Measurements from ENCODE around the gene GP9. TPM values are rescaled to one million over a fixed set of nuclear protein-coding genes. Genes with fewer than 3 reads are reported as not detected.
A peak's percentile ranks its signal among the peaks of the same experiment; 100 is the strongest.

The GP9 gene
- total RNA-seq, 6 donors from 2014 or later: 0.47 to 12.0 (median 4.3) TPM; not detected in 1

DNA sequence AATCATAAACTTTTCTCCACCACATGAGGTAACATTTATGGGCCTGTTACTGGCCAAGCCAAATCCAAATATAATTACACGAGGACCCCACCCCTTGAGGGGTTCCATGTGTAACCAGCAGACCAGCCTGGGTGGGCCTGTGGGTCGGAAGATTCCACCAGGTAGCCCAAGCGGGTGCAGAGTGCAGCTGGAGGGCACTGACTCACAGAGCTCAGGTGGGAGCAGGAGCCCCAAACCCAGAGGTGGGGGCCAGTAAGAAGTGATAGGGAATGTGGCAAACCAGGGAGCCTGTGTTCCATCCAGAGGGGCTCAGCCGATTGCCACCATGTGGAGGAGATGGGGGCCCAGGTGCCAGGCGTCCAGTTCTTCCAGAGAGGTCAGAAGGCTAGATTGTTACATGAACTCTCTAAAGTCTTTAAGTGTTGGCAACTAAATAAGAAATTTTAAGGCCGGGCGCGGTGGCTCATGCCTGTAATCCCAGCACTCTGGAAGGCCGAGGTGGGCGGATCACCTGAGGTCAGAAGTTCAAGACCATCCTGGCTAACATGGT lies 2.6 kb downstream of the GP9 start:
- DNase-seq (peak in 1 of 2 donors; percentile 13), ATAC-seq (ENCODE audit: low FRiP score in 2 of 2) (no peak)

DNA sequence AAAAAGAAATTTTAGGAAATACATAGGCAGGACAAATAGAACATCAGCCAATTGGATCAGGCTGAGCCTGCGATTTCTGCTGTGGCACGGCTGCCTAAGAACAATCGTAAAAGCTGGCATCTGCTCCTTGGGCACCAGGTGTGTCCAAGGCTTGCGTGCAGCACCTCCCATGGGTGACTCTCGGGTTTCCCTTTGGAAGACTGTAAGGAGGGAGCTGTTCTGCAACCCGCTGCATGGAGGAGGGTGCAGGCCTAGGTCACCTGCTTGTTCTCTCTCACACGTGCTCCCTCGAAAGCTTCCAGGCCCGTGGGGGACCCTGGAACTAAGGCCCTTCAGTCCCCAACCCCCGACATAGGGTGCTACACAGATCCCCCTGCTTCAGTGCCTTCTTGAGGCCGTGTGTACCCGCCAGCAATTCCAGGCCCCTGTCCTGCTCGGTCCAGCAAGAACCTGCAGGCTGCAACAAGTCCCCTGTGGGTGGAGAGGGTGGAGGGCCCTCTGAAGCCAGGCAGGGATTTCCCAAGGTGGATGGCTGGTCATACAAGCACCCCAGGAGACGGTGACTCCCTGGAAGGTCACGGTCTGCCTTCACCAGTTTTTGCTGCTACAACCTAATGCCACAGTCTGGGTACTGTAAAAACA lies 3.4 kb downstream of the GP9 start:
- Histone ChIP-seq H3K27ac (no peak overlapping the region), H3K36me3 (no peaks in the 10 kb centered on the region), H3K4me3 (no peak overlapping the region), H3K4me1 (peaks cover 0 to 11% (median 6%) of the 10 kb centered on the region in 4 donors), H3K27me3 (no peaks in the 10 kb centered on the region), H3K9me3 (no peaks in the 10 kb centered on the region)
- ATAC-seq (ENCODE audit: low FRiP score in 2 of 2) (no peak), DNase-seq (peak in 1 of 2 donors; percentile 24)
- TF ChIP-seq POLR2A (IDR thresholded peaks at IDR 0.05) (no peak), POLR2AphosphoS5 (IDR thresholded peaks at IDR 0.05) (no peak), EP300 (IDR thresholded peaks at IDR 0.05) (no peak)
- TF ChIP-seq, protein P1, sequence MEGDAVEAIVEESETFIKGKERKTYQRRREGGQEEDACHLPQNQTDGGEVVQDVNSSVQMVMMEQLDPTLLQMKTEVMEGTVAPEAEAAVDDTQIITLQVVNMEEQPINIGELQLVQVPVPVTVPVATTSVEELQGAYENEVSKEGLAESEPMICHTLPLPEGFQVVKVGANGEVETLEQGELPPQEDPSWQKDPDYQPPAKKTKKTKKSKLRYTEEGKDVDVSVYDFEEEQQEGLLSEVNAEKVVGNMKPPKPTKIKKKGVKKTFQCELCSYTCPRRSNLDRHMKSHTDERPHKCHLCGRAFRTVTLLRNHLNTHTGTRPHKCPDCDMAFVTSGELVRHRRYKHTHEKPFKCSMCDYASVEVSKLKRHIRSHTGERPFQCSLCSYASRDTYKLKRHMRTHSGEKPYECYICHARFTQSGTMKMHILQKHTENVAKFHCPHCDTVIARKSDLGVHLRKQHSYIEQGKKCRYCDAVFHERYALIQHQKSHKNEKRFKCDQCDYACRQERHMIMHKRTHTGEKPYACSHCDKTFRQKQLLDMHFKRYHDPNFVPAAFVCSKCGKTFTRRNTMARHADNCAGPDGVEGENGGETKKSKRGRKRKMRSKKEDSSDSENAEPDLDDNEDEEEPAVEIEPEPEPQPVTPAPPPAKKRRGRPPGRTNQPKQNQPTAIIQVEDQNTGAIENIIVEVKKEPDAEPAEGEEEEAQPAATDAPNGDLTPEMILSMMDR (IDR thresholded peaks at IDR 0.05): no peak
- WGBS, 2 donors: 82 to 98% methylated on average over 7 to 13 of the region's 15 CpGs

More for the DNA sequence above, 2.6 kb downstream of the GP9 start:
- WGBS, 2 donors: 80 to 92% methylated on average over 10 of the region's 10 CpGs
- H3K36me3 ChIP-seq: no peaks in the 10 kb centered on the region
- H3K9me3 ChIP-seq: no peaks in the 10 kb centered on the region
- TF ChIP-seq POLR2AphosphoS5 (IDR thresholded peaks at IDR 0.05) (no peak), EP300 (IDR thresholded peaks at IDR 0.05) (no peak), POLR2A (IDR thresholded peaks at IDR 0.05) (no peak)
- TF ChIP-seq, protein P1 (IDR thresholded peaks at IDR 0.05): no peak
- H3K4me3 ChIP-seq: no peak overlapping the region
- H3K27me3 ChIP-seq: no peaks in the 10 kb centered on the region
- no peak overlapping the region for H3K27ac ChIP-seq
- peaks cover 2 to 10% (median 6%) of the 10 kb centered on the region in 4 donors for H3K4me1 ChIP-seq

- Histone ChIP-seq H3K27me3 (no peaks in the 10 kb centered on the region), H3K27ac (no peak overlapping the region), H3K9me3 (no peaks in the 10 kb centered on the region), H3K4me3 (no peak overlapping the region), H3K36me3 (no peaks in the 10 kb centered on the region), H3K4me1 (peaks cover 0 to 15% (median 6%) of the 10 kb centered on the region in 4 donors)
- TF ChIP-seq EP300 (IDR thresholded peaks at IDR 0.05): no peak
- no peak for TF ChIP-seq POLR2AphosphoS5 (IDR thresholded peaks at IDR 0.05)
- TF ChIP-seq POLR2A (IDR thresholded peaks at IDR 0.05): no peak
- TF ChIP-seq, protein P1 (IDR thresholded peaks at IDR 0.05): no peak
- ATAC-seq (ENCODE audit: low FRiP score in 2 of 2): no peak
- DNase-seq: no peak
- WGBS, 2 donors: 90 to 93% methylated on average over 13 to 14 of the region's 14 CpGs
These were observed 4.6 kb downstream of the GP9 start for GRCh38 chr3:129065016-129065719.

GRCh38 chr3:129065720-129066073 lies 5.1 kb downstream of the GP9 start:
- Histone ChIP-seq H3K27me3 (no peaks in the 10 kb centered on the region), H3K9me3 (no peaks in the 10 kb centered on the region), H3K27ac (no peak overlapping the region), H3K4me1 (peaks cover 0 to 15% (median 6%) of the 10 kb centered on the region in 4 donors), H3K36me3 (no peaks in the 10 kb centered on the region), H3K4me3 (no peak overlapping the region)
- TF ChIP-seq POLR2A (IDR thresholded peaks at IDR 0.05) (no peak), EP300 (IDR thresholded peaks at IDR 0.05) (no peak), POLR2AphosphoS5 (IDR thresholded peaks at IDR 0.05) (no peak)
- TF ChIP-seq, protein P1 (IDR thresholded peaks at IDR 0.05): no peak
- no peak for DNase-seq
- 75 to 81% methylated on average over 4 of the region's 4 CpGs for WGBS, 2 donors
- no peak for ATAC-seq (ENCODE audit: low FRiP score in 2 of 2)
